ENCODE measurements around the gene FBXO21. TPM values are rescaled to one million over a fixed set of nuclear protein-coding genes. Genes with fewer than 3 reads are reported as not detected.

FBXO21 gene
- total and polyA plus RNA-seq, 2 of the 13 experiments (the other 11 are each of a cell fraction or from before 2014, with no cell fraction given): 15.6 to 32.5 TPM

DNA sequence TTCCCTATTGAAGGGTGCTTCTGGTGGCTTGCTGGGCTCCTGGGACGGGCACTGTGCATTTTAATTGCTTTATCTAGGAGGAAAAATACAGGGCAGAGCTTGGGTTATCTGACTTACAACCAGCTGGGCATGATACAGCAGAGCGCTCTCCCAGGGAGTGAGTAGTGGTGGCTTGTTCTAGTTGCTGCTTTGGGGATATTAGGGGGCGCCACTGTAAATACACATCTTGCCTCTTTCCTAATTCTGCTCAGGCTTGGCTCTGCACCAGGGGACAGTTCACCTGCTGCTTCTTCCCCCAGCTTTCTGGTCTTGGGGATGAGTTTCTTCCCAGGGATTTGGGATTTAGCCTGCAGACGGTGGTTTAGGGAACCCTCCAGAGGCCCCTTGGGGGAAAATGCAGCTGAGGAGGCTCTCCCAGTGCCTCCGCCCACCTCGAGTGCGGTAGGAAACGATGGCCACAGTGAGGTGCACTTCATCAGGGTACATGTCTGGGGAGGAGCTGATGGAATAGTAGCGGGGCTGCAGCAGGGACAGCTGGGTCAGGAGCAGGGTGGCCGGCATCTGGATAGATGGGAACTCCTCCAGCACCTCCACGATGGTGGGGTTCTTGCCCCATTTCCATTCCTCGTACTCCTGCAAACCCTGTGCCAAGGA is 36.9 kb upstream of the FBXO21 start (continued):
- TF ChIP-seq, protein P1, sequence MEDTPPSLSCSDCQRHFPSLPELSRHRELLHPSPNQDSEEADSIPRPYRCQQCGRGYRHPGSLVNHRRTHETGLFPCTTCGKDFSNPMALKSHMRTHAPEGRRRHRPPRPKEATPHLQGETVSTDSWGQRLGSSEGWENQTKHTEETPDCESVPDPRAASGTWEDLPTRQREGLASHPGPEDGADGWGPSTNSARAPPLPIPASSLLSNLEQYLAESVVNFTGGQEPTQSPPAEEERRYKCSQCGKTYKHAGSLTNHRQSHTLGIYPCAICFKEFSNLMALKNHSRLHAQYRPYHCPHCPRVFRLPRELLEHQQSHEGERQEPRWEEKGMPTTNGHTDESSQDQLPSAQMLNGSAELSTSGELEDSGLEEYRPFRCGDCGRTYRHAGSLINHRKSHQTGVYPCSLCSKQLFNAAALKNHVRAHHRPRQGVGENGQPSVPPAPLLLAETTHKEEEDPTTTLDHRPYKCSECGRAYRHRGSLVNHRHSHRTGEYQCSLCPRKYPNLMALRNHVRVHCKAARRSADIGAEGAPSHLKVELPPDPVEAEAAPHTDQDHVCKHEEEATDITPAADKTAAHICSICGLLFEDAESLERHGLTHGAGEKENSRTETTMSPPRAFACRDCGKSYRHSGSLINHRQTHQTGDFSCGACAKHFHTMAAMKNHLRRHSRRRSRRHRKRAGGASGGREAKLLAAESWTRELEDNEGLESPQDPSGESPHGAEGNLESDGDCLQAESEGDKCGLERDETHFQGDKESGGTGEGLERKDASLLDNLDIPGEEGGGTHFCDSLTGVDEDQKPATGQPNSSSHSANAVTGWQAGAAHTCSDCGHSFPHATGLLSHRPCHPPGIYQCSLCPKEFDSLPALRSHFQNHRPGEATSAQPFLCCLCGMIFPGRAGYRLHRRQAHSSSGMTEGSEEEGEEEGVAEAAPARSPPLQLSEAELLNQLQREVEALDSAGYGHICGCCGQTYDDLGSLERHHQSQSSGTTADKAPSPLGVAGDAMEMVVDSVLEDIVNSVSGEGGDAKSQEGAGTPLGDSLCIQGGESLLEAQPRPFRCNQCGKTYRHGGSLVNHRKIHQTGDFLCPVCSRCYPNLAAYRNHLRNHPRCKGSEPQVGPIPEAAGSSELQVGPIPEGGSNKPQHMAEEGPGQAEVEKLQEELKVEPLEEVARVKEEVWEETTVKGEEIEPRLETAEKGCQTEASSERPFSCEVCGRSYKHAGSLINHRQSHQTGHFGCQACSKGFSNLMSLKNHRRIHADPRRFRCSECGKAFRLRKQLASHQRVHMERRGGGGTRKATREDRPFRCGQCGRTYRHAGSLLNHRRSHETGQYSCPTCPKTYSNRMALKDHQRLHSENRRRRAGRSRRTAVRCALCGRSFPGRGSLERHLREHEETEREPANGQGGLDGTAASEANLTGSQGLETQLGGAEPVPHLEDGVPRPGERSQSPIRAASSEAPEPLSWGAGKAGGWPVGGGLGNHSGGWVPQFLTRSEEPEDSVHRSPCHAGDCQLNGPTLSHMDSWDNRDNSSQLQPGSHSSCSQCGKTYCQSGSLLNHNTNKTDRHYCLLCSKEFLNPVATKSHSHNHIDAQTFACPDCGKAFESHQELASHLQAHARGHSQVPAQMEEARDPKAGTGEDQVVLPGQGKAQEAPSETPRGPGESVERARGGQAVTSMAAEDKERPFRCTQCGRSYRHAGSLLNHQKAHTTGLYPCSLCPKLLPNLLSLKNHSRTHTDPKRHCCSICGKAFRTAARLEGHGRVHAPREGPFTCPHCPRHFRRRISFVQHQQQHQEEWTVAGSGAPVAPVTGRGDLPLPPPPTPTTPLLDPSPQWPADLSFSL (CRISPR knock-in tag; IDR thresholded peaks at IDR 0.05): no peak
- TF ChIP-seq ZNF484 (CRISPR knock-in tag; IDR thresholded peaks at IDR 0.05; ENCODE audit: borderline replicate concordance, low read depth) (no peak), ZNF546 (CRISPR knock-in tag; conservative IDR thresholded peaks at IDR 0.05) (no peak), MTF2 (CRISPR knock-in tag; IDR thresholded peaks at IDR 0.05; ENCODE audit: borderline replicate concordance) (no peak)
- TF ChIP-seq, protein P2, sequence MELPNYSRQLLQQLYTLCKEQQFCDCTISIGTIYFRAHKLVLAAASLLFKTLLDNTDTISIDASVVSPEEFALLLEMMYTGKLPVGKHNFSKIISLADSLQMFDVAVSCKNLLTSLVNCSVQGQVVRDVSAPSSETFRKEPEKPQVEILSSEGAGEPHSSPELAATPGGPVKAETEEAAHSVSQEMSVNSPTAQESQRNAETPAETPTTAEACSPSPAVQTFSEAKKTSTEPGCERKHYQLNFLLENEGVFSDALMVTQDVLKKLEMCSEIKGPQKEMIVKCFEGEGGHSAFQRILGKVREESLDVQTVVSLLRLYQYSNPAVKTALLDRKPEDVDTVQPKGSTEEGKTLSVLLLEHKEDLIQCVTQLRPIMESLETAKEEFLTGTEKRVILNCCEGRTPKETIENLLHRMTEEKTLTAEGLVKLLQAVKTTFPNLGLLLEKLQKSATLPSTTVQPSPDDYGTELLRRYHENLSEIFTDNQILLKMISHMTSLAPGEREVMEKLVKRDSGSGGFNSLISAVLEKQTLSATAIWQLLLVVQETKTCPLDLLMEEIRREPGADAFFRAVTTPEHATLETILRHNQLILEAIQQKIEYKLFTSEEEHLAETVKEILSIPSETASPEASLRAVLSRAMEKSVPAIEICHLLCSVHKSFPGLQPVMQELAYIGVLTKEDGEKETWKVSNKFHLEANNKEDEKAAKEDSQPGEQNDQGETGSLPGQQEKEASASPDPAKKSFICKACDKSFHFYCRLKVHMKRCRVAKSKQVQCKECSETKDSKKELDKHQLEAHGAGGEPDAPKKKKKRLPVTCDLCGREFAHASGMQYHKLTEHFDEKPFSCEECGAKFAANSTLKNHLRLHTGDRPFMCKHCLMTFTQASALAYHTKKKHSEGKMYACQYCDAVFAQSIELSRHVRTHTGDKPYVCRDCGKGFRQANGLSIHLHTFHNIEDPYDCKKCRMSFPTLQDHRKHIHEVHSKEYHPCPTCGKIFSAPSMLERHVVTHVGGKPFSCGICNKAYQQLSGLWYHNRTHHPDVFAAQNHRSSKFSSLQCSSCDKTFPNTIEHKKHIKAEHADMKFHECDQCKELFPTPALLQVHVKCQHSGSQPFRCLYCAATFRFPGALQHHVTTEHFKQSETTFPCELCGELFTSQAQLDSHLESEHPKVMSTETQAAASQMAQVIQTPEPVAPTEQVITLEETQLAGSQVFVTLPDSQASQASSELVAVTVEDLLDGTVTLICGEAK (IDR thresholded peaks at IDR 0.05): no peak
- TF ChIP-seq, protein P2 (CRISPR knock-in tag; IDR thresholded peaks at IDR 0.05): no peak
- TF ChIP-seq, protein P3, sequence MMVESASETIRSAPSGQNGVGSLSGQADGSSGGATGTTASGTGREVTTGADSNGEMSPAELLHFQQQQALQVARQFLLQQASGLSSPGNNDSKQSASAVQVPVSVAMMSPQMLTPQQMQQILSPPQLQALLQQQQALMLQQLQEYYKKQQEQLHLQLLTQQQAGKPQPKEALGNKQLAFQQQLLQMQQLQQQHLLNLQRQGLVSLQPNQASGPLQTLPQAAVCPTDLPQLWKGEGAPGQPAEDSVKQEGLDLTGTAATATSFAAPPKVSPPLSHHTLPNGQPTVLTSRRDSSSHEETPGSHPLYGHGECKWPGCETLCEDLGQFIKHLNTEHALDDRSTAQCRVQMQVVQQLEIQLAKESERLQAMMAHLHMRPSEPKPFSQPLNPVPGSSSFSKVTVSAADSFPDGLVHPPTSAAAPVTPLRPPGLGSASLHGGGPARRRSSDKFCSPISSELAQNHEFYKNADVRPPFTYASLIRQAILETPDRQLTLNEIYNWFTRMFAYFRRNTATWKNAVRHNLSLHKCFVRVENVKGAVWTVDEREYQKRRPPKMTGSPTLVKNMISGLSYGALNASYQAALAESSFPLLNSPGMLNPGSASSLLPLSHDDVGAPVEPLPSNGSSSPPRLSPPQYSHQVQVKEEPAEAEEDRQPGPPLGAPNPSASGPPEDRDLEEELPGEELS (CRISPR knock-in tag; IDR thresholded peaks at IDR 0.05): no peak

Measured in HepG2 (cell line).